HepG2 (cell line): Measurements from ENCODE around the gene ZMIZ2. TPM values are rescaled to one million over a fixed set of nuclear protein-coding genes. Genes with fewer than 3 reads are reported as not detected.

ENCODE experiments used
- ARNT2 ChIP-seq: sonication (generic); formaldehyde crosslinking; IDR thresholded peaks from 2 replicates; pipeline ENCODE4 v1.8.0; 2022; ENCODE audit warnings: mild to moderate bottlenecking, low read depth, missing genetic modification reagents, moderate library complexity
- BRD4 ChIP-seq: sonication (generic); formaldehyde crosslinking; IDR thresholded peaks from 2 replicates; pipeline ENCODE4 v1.4.0; 2020; ENCODE audit warnings: missing genetic modification reagents
- CCDC6 ChIP-seq: sonication (generic); formaldehyde crosslinking; IDR thresholded peaks from 2 replicates; pipeline ENCODE4 v1.8.1; 2022; ENCODE audit warnings: mild to moderate bottlenecking, missing genetic modification reagents, moderate library complexity
- CREM ChIP-seq, 2 experiments: sonication (generic) in 1 of 2; formaldehyde crosslinking in 1 of 2; IDR thresholded peaks; 2 replicates each; pipeline versions ENCODE4 v1.4.0 to v1.6.1; 2016 to 2020; ENCODE audit warnings: antibody characterized with exemption in 1 of 2, mild to moderate bottlenecking in 1 of 2, missing genetic modification reagents in 1 of 2
- HDAC1 ChIP-seq: sonication (generic); formaldehyde crosslinking; IDR thresholded peaks from 2 replicates; pipeline ENCODE4 v1.5.1; 2020; ENCODE audit warnings: mild to moderate bottlenecking, missing genetic modification reagents
- IKZF4 ChIP-seq: sonication (generic); formaldehyde crosslinking; IDR thresholded peaks from 2 replicates; pipeline ENCODE4 v1.5.1; 2020; ENCODE audit warnings: borderline replicate concordance, mild to moderate bottlenecking, low read depth, missing genetic modification reagents; ENCODE audit errors: not compliant biosample characterization
- JUNB ChIP-seq: sonication (generic); formaldehyde crosslinking; IDR thresholded peaks from 2 replicates; pipeline ENCODE4 v1.8.0; 2022; ENCODE audit warnings: missing genetic modification reagents, mild to moderate bottlenecking, borderline replicate concordance
- KDM4B ChIP-seq: sonication (generic); formaldehyde crosslinking; IDR thresholded peaks from 2 replicates; pipeline ENCODE4 v1.4.0; 2020; ENCODE audit warnings: missing genetic modification reagents
- MAF1 ChIP-seq: sonication (generic); formaldehyde crosslinking; IDR thresholded peaks from 2 replicates; pipeline ENCODE4 v1.5.0; 2020; ENCODE audit warnings: missing genetic modification reagents, borderline replicate concordance
- MXD4 ChIP-seq: IDR thresholded peaks from 2 replicates; pipeline ENCODE4 v1.6.1; 2016; ENCODE audit warnings: mild to moderate bottlenecking, missing biosample characterization, missing genetic modification reagents
- SAFB2 ChIP-seq: sonication (generic); formaldehyde crosslinking; IDR thresholded peaks from 2 replicates; pipeline ENCODE4 v1.5.1; 2020; ENCODE audit warnings: missing genetic modification reagents, low read depth, mild to moderate bottlenecking, borderline replicate concordance
- SNAPC5 ChIP-seq: sonication (generic); formaldehyde crosslinking; IDR thresholded peaks from 2 replicates; pipeline ENCODE4 v1.8.1; 2023; ENCODE audit warnings: mild to moderate bottlenecking, missing genetic modification reagents, borderline replicate concordance
- SRY ChIP-seq: sonication (generic); formaldehyde crosslinking; IDR thresholded peaks from 2 replicates; pipeline ENCODE4 v1.8.0; 2022; ENCODE audit warnings: mild to moderate bottlenecking, missing genetic modification reagents
- ZNF160 ChIP-seq: sonication (generic); formaldehyde crosslinking; IDR thresholded peaks from 2 replicates; pipeline ENCODE4 v1.8.0; 2022; ENCODE audit warnings: mild to moderate bottlenecking, inconsistent platforms, missing genetic modification reagents
- ZNF260 ChIP-seq: sonication (generic); formaldehyde crosslinking; IDR thresholded peaks from 2 replicates; pipeline ENCODE4 v1.4.0; 2020; ENCODE audit warnings: missing genetic modification reagents, low read depth, mild to moderate bottlenecking, borderline replicate concordance
- ZNF430 ChIP-seq: sonication (generic); formaldehyde crosslinking; IDR thresholded peaks from 2 replicates; pipeline ENCODE4 v1.9.0; 2021; ENCODE audit warnings: mild to moderate bottlenecking, missing genetic modification reagents
- ZNF646 ChIP-seq: sonication (generic); formaldehyde crosslinking; IDR thresholded peaks from 2 replicates; pipeline ENCODE4 v1.9.0; 2021; ENCODE audit warnings: mild to moderate bottlenecking, missing genetic modification reagents
- ZNF740 ChIP-seq: sonication (generic); formaldehyde crosslinking; IDR thresholded peaks from 2 replicates; pipeline ENCODE4 v1.4.0; 2020; ENCODE audit warnings: missing genetic modification reagents
- ZNF766 ChIP-seq: sonication (generic); formaldehyde crosslinking; IDR thresholded peaks from 2 replicates; pipeline ENCODE4 v1.5.0; 2020; ENCODE audit warnings: missing genetic modification reagents, borderline replicate concordance
- ZNF770 ChIP-seq: sonication (generic); formaldehyde crosslinking; IDR thresholded peaks from 2 replicates; pipeline ENCODE4 v1.5.0; 2020; ENCODE audit warnings: mild to moderate bottlenecking, missing genetic modification reagents
- polyA plus RNA-seq, 8 experiments: library from polyadenylated mRNA; depleted of rRNA in 3 of 8; stranded (reverse) in 7 of 8; unstranded in 1 of 8; fragments of >200 nt; fragmentation: Illumina TruSeq in 4 of 8; extraction: Trizol in 4 of 8; gene quantifications; 2 replicates each; pipeline versions ENCODE4 v1.2.1 to v1.2.3, GENCODE V29; 2011 to 2016; ENCODE audit warnings: low read depth in 4 of 8, missing spikeins in 1 of 8, mixed read lengths in 1 of 8; ENCODE audit not compliant: insufficient read depth in 1 of 8
- total RNA-seq, 5 experiments: library from RNA; depleted of rRNA; stranded (reverse); fragments of >200 nt; fragmentation: Illumina TruSeq; extraction: Trizol; gene quantifications; 2 replicates each; pipeline ENCODE4 v1.2.3, GENCODE V29; 2016; ENCODE audit warnings: low read depth in 1 of 5

Gene ZMIZ2
- total and polyA plus RNA-seq, 2 of the 13 experiments (the other 11 are each of a cell fraction or from before 2014, with no cell fraction given): 4.9 to 7.9 TPM

GRCh38 chr7:44796504-44797328 lies 48.1 kb downstream of the ZMIZ2 start, which contains the start of gene PPIA (continued):
- TF ChIP-seq HDAC1 (peak; percentile 27; the same call in 1 of the 2 replicates), ZNF646 (no peak), SRY (peak; percentile 79; the same call in 1 of the 2 replicates), ZNF740 (peak; percentile 37; the same call in 1 of the 2 replicates), MXD4 (CRISPR knock-in tag) (peak; percentile 86), ZNF430 (CRISPR knock-in tag) (peak; percentile 95), CREM (IDR thresholded peaks at IDR 0.05) (peak; percentile 62), CREM (CRISPR knock-in tag; IDR thresholded peaks at IDR 0.05) (no peak), CCDC6 (CRISPR knock-in tag) (peak; percentile 64), BRD4 (CRISPR knock-in tag) (peak; percentile 54; the same call in 1 of the 2 replicates), ZNF160 (peak; percentile 44; the same call in 1 of the 2 replicates), ZNF770 (CRISPR knock-in tag) (peak; percentile 67; the same call in 1 of the 2 replicates), SNAPC5 (CRISPR knock-in tag) (peak; percentile 80), SAFB2 (no peak), IKZF4 (CRISPR knock-in tag) (no peak), ZNF260 (CRISPR knock-in tag) (0 out of 2 replicates have a peak, but pooled peaks have one; percentile 71), KDM4B (no peak), JUNB (CRISPR knock-in tag) (no peak), ZNF766 (CRISPR knock-in tag) (peak; percentile 85), ARNT2 (peak; percentile 76), MAF1 (CRISPR knock-in tag) (peak; percentile 88)
